Esophagus squamous epithelium (tissue), 5 donors: ENCODE measurements around the gene CEP85L. TPM values are rescaled to one million over a fixed set of nuclear protein-coding genes. Genes with fewer than 3 reads are reported as not detected.

ENCODE experiments used
- DNase-seq: peaks from one replicate; lab custom pipeline; 2025; lab: John Stamatoyannopoulos, UW
- H3K27ac ChIP-seq, 4 donors: fragments of 200-600 bp; sonication (generic); one replicate each; pipeline ENCODE4 v1.5.1; 2016 to 2019; ENCODE audit warnings: mild to moderate bottlenecking in 1 of 4
- H3K27me3 ChIP-seq, 4 donors: fragments of 200-600 bp; sonication (generic); 1 replicate in 3 of 4; 2 replicates in 1 of 4; pipeline versions ENCODE4 v1.5.1 to v1.6.0; 2017 to 2021; ENCODE audit warnings: antibody characterized with exemption in 1 of 4
- H3K36me3 ChIP-seq, 3 donors: fragments of 200-600 bp; sonication (generic); one replicate each; pipeline ENCODE4 v1.5.1; 2016 to 2019
- H3K4me1 ChIP-seq, 3 donors: fragments of 200-600 bp; sonication (generic); one replicate each; pipeline ENCODE4 v1.5.1; 2017 to 2019
- H3K4me3 ChIP-seq, 4 donors: fragments of 200-600 bp; sonication (generic); 1 replicate in 3 of 4; 2 replicates in 1 of 4; pipeline ENCODE4 v1.5.1; 2016 to 2019; ENCODE audit warnings: mild to moderate bottlenecking in 2 of 4, moderate library complexity in 1 of 4
- H3K9me3 ChIP-seq, 3 donors: fragments of 200-600 bp; sonication (generic); one replicate each; pipeline ENCODE4 v1.5.1; 2016 to 2019
- CTCF ChIP-seq, 6 experiments: fragments of 450-650 bp in 4 of 6; fragments of 200-600 bp in 2 of 6; sonication (generic) in 2 of 6; IDR thresholded peaks; one replicate each; pipeline ENCODE4 v1.5.1; 2016 to 2019; ENCODE audit warnings: antibody characterized with exemption in 6 of 6, mild to moderate bottlenecking in 4 of 6, moderate library complexity in 4 of 6
- POLR2A ChIP-seq, 4 donors: fragments of 450-650 bp; IDR thresholded peaks; one replicate each; pipeline ENCODE4 v1.6.1; 2017; ENCODE audit warnings: antibody characterized with exemption in 4 of 4, mild to moderate bottlenecking in 4 of 4, moderate library complexity in 3 of 4
- WGBS, 2 donors: methylation state at CpG; one replicate each; pipeline ENCODE4 v1.1.5; 2018; 5-methylcytosine and 5-hydroxymethylcytosine counted together
- intact Hi-C: fragments of 100-400 bp; cut with DNase I; formaldehyde crosslinking; loops from one replicate; pipeline ENCODE4 v1.15.0; 2022
- total RNA-seq, 4 donors: library from RNA; depleted of rRNA; stranded (reverse); fragments of >200 nt; gene quantifications; one replicate each; pipeline ENCODE4 v1.1.0, GENCODE V29; 2016
- donor health status: DM: yes; HTN: yes; CAD: no.

CEP85L gene
- total RNA-seq, 4 donors from 2014 or later: 1.3 to 9.2 (median 5.3) TPM

GRCh38 chr6:118630067-118630466 lies 21.3 kb downstream of the CEP85L start:
- no peak for TF ChIP-seq CTCF (IDR thresholded peaks at IDR 0.05)
- no peak for TF ChIP-seq POLR2A (IDR thresholded peaks at IDR 0.05)
- H3K4me1 ChIP-seq: no peaks in the 10 kb centered on the region
- DNase-seq: no peak
- no peaks in the 10 kb centered on the region for H3K27me3 ChIP-seq
- H3K27ac ChIP-seq: no peak overlapping the region
- no peak overlapping the region for H3K4me3 ChIP-seq
- intact Hi-C loops: no loop called here
- H3K9me3 ChIP-seq: no peaks in the 10 kb centered on the region
- no peaks in the 10 kb centered on the region for H3K36me3 ChIP-seq
- WGBS, 2 donors: 62 to 65% methylated on average over 1 of the region's 1 CpG

- no peak for TF ChIP-seq CTCF (IDR thresholded peaks at IDR 0.05)
- TF ChIP-seq POLR2A (IDR thresholded peaks at IDR 0.05): no peak
- H3K9me3 ChIP-seq: no peaks in the 10 kb centered on the region
- intact Hi-C loops: no loop called here
- H3K4me3 ChIP-seq: no peak overlapping the region
- no peak for DNase-seq
- 89 to 94% methylated on average over 3 of the region's 3 CpGs for WGBS, 2 donors
- H3K27me3 ChIP-seq: no peaks in the 10 kb centered on the region
- H3K27ac ChIP-seq: no peak overlapping the region
- no peaks in the 10 kb centered on the region for H3K36me3 ChIP-seq
- no peaks in the 10 kb centered on the region for H3K4me1 ChIP-seq
Measured at GRCh38 chr6:118627724-118628123, 23.7 kb downstream of the CEP85L start.

GRCh38 chr6:118625833-118626232 lies 25.6 kb downstream of the CEP85L start:
- DNase-seq: no peak
- 95% methylated on average over 4 of the region's 4 CpGs; no CpG with 5 or more reads in 1 of the 2 donors for WGBS, 2 donors
- Histone ChIP-seq H3K27ac (no peak overlapping the region), H3K4me1 (no peaks in the 10 kb centered on the region), H3K4me3 (no peak overlapping the region), H3K9me3 (no peaks in the 10 kb centered on the region), H3K36me3 (no peaks in the 10 kb centered on the region), H3K27me3 (no peaks in the 10 kb centered on the region)
- no peak for TF ChIP-seq POLR2A (IDR thresholded peaks at IDR 0.05)
- no peak for TF ChIP-seq CTCF (IDR thresholded peaks at IDR 0.05)
- intact Hi-C loops: no loop called here

GRCh38 chr6:118621799-118622470 lies 29.5 kb downstream of the CEP85L start:
- TF ChIP-seq POLR2A (IDR thresholded peaks at IDR 0.05) (no peak), CTCF (IDR thresholded peaks at IDR 0.05) (no peak)
- H3K9me3 ChIP-seq: no peaks in the 10 kb centered on the region
- intact Hi-C loops: no loop called here
- WGBS, 2 donors: 77% methylated on average over 7 of the region's 7 CpGs
- no peak for DNase-seq
- peaks cover 0 to 12% (median 0%) of the 10 kb centered on the region in 3 donors for H3K4me1 ChIP-seq
- H3K4me3 ChIP-seq: no peak overlapping the region
- H3K27ac ChIP-seq: no peak overlapping the region
- H3K36me3 ChIP-seq: no peaks in the 10 kb centered on the region
- H3K27me3 ChIP-seq: no peaks in the 10 kb centered on the region

GRCh38 chr6:118620202-118620601 lies 31.2 kb downstream of the CEP85L start:
- Histone ChIP-seq H3K4me1 (peaks cover 0 to 17% (median 0%) of the 10 kb centered on the region in 3 donors), H3K9me3 (no peaks in the 10 kb centered on the region), H3K36me3 (no peaks in the 10 kb centered on the region), H3K27me3 (no peaks in the 10 kb centered on the region), H3K27ac (no peak overlapping the region), H3K4me3 (no peak overlapping the region)
- no peak for DNase-seq
- 86 to 90% methylated on average over 4 of the region's 4 CpGs for WGBS, 2 donors
- intact Hi-C loops: no loop called here
- TF ChIP-seq CTCF (IDR thresholded peaks at IDR 0.05) (no peak), POLR2A (IDR thresholded peaks at IDR 0.05) (no peak)
